ENCODE data around the gene CTSS.
"Not testable (repeated sequence)": the region's sequence is repeated elsewhere in the genome, so short reads cannot be mapped to it uniquely, and the experiment has no call there.

Gene CTSS

DNA sequence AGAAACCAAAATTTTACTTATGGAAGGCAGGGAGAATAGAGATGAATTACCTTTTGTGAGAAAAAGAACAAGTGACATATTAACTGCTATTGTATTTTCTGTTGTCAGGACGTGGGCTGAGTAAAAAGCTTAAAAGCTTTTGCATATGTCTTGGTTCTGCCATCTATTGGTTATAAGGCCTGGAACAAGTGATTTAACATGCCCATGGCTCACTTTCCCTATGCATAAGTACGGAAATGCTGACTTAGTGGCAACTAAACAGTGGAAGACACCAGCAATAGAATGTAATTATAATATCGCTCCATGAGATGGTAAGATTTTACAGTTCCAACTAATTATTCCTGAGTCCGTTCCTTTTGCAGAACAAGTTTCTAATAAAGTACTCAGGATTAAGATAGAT is 6.7 kb upstream of the CTSS start:
- DNase-seq, result no peak

DNA sequence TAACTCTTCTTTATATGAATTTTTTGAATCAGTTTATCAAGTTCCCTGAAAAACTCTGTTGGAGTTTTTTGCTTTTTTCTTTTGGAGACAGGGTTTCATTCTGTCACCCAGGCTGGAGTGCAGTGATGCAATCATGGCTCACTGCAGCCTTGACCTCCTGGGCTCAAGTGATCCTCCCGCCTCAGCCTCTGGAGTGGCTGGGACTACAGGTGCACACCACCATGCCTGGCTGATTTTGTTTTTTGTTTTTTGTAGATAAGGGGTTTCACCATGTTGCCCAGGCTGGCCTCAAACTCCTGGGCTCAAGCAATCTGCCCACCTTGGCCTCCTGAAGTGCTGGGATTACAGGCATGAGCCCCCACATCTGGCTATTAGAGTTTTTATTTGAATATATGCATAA is 2.1 kb upstream of the CTSS start:
- not testable (repeated sequence) for DNase-seq

DNA sequence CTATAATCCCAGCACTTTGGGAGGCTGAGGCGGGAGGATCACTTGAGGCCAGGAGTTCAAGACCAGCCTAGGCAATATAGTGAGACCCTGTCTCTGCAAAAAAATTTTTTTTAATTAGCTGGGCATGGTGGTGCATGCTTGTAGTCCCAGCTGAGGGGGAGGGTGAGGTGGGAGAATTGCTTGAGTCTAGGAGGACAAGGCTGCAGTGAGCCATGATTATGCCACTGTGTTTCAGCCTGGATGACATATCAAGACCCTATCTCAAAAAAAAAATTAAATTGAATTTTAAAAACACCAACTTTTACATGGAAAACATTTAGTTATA is 361 bp upstream of the CTSS start:
- not testable (repeated sequence) for DNase-seq

DNA sequence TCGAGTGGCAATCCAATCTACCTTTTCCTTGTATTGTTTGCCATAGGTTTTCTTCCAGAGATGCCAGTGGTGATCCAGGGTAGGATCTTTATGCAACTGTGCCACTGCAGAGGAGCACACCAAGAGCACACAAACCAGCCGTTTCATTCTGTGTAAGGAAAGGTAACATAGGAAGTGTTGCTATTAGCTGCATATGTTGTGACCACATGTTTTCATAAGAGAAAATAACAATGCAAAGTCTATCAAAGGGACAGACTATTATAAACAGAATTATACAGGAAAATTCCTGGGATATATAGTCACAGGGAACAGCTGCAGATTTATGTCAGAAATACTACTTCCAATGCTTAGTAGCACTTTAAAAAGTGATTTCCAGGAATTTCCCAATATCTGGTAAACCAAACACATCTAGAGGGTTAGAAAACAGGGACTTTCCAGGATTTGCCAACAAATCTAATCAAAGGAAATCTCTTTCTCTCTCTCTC is 919 bp downstream of the CTSS start:
- no peak for DNase-seq

DNA sequence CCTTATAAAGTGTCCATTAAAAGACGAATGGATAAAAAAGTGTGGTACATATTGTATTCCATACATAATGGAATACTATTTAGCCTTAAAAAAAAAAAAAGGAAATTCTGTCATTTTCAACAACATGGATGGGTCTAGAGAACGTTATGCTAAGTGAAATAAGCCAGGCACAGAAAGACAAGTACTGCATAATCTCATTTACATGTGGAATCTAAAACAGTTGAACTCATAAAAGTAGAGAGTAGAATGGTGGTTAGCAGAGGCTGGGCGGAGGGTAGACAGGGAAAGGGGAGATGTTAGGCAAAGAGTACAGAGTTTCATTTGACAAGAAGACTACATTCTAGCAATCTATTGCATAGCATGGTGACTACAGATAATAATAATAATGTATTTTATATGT is 2.6 kb downstream of the CTSS start:
- no peak for DNase-seq

DNA sequence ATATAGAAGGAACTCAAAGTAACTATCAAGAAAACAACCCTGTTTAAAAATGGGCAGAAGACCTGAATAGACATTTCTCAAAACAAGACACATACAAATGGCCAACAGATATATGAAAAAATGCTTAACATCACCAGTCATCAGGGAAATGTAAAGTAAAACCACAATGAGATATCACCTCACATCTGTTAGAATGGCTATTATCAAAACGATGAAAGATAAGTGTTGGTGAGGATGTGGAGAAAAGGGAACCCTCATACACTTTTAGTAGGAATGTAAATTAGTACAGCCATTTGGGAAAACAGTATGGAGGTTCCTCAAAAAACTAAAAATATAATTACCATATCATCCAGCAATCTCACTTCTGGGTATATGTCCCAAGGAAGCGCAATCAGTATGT is 3.0 kb downstream of the CTSS start:
- no peak for DNase-seq

DNA sequence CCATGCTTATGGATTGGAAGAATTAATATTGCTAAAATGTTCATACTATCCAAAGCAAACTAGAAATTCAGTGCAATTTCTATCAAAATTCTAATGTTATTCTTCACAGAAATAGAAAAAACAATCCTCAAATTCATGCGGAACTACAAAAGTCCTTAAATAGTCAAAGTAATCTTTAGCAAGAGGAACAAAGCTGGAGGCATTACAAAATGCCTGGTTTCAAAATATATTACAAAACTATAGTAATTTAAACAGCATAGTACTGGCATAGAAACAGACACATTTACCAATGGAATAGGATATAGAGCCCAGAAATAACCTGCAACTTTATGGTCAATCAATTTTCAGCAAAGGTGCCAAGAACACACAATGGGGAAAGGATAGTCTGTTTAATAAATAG is 3.8 kb downstream of the CTSS start:
- no peak for DNase-seq

DNA sequence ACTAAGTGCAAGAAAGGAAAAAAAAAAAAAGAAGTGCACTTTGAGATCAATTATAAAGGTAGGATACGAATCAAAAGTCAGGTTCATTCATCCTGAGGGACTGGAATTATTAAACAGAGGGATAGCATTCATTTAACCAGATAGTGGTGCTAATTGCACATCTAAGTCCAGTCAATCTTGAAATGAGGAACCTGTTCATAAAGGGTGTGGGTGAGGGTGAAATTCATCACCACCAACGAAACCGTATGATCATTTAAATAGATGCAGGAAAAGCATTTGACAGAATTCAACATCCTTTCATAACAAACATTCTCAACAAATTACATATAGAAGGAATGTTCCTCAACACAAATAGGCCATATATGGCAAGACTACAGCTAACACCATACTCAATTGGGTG is 5.6 kb downstream of the CTSS start:
- no peak for DNase-seq

DNA sequence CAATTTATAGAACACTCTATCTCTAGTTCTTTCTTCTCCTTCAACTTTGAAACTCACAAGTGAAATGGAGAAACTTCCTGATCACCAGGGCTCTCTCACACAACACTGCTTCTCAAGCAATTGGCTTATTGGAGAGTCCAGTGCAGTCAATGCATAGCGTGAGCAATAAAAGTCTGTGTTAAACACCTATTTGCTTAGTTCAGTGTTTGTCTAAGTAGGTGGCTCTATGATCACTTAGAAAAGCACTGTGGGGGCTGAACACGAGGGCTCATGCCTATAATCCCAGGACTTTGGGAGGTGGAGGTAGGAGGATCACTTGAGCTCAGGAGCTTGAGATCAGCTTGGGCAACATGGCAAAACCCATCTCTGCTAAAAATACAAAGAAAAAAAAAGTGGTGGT is 12.2 kb downstream of the CTSS start:
- DNase-seq, result no peak

DNA sequence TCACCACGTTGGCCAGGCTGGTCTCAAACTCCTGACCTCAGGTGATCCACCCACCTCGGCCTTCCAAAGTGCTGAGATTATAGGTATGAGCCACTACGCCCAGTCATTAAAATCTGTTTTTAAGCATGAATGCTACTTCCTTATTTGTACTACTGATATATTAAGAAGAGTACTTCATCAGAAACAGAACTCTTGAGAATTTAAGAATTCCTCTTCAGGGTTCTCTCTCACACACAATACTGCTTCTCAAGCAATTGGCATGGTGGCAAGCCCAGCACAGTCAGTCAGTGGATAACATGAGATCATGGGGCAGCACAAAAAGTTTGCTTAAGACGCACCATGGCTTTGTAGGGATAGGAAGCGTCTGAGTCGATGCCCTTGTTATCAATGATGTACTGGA is 14.1 kb downstream of the CTSS start:
- DNase-seq, result no peak

DNA sequence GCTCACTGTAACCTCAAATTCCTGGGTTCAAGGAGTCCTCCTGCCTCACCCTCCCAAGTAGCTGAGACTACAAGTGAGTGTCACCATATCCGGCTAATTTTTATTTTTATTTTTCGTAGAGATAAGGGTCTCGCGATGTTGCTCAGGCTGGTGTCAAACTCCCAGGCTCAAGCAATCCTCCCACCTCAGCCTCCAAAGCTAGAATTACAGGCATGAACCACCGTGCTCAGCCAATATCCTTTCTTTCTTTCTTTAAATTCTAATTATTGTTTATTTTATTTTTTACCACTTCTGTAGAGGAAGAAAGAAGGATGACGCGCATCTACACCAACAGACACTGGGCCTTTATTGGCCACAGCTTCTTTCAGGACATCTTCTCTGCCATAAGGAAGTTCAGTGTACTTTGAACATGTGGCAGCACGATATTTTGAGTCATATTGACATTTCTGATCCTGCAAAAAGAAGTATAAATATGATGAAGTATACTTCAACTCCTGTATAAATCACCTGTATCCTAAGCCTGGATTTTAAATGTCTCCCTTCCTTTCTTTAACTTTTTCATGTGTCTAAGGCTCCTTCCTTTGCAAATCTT is 15.8 kb downstream of the CTSS start:
- DNase-seq, result no peak

DNA sequence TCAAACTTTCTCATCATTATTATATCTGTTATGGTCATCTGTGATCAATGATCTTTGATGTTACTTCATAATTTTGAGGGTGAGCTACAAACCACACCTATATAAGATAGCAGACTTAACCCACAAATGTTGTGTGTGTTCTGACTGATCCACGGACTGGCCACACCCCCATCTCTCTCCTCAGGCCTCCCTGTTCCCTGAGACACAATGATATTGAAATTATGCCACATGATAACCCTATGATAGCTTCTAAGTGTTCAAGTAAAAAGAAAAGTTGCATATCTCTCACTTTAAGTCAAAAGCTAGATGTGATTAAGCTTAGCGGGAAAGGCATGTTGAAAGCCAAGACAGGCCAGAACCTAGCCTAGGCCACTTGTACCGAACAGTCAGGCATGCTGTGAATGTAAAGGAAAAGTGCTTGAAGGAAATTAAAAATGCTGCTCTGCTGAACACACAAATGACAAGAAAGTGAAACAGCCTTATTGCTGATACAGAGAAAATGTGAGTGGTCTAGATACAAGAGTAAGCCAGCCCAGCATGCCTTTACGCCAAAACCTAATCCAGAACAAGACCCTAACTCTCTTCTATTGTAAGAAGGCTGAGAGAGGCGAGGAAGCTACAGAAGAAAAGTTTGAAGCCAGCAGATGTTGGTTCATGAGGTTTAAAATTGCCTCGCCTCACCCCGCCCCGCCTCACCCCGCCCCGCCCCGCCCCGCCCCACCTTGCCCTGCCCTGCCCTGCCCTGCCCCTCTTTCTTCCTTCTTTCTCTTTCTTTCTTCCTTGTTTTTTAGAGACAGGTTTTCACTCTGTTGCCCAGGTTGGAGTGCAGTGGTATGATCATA is 16.5 kb downstream of the CTSS start:
- DNase-seq, result no peak

DNA sequence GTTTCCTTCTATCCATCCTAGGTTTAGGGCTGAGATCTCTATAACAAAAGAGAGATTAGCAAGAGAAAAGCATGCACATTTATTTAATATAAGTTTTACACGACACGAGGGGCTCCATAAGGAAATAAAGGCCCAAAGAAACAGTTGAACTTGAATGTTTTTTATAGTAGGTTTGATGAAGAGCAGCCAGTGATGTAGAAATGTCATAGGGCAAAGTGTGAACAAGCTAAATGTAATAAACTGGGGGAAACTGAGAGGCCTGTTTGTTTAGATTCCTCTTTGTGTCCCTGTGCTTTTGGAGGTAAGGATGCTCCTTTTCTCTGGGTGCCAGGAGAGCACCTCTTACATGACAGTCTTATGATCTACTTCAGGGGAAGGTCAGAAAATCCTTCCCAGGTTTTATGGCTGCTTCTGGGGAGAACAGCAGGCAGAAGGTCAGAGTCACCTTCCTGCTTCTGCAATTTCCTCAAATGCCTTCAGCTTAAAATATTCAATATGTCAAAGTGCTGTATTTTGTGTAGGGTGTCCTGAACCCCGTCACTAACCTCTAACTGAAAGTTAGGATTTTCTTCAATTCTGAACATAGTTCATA is 35.4 kb downstream of the CTSS start:
- DNase-seq, result no peak

DNA sequence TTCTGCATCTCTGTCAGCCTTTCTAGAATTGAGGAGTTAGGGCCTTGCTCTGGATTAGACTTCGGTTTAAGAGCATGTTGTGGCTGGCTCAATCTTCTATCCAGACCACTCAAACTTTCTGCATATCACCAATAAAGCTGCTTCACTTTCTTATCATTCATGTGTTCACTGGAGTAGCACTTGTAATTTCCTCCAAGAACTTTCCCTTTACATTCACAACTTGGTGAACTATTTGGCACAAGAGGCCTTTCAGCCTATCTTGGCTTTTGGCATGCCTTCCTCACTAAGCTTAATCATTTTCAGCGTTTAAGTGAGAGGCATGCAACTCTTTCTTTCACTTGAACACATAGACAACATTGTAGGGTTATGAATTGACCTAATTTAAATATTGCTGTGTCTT is 41.2 kb downstream of the CTSS start:
- DNase-seq, result no peak

DNA sequence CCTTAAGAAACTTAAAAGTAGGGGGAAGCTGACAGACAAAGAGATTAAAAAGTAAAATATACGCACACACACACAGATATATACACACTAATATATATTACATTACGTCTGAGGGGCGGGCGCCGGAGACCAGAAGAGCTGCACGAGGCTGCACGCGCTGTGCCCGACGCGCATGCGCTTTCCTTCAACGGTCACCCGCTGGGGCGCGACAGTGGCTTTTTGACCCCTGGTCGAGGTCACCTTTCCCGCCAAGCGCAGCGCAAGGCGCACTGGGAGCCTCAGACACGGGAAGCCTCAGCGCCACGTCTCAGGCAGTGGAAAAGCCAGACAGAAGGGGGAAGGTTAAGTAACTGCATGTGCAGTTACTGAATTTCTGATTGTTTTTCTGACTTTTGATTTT is 44.9 kb downstream of the CTSS start, which contains the start of gene HORMAD1:
Gene HORMAD1, minus strand, starts transcription at position 193 of the 400 bp plus-strand sequence. CDS start 1,390 bp downstream, outside the sequence.
- DNase-seq, result no peak

DNA sequence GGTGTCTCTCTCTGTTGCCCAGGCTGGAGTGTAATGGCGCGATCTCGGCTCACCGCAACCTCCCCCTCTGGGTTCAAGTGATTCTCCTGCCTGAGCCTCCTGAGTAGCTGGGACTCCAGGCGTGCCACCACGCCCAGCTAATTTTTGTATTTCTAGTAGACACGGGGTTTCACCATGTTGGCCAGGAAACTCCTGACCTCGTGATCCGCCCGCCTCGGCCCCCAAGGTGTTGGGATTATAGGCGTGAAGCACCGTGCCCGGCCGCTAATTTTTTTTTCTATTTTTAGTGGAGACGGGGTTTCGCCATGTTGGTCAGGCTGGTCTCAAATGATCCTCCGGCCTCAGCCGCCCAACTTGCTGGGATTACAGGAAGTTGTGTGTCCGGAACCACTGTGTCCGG is 45.5 kb downstream of the CTSS start:
- DNase-seq, result no peak

DNA sequence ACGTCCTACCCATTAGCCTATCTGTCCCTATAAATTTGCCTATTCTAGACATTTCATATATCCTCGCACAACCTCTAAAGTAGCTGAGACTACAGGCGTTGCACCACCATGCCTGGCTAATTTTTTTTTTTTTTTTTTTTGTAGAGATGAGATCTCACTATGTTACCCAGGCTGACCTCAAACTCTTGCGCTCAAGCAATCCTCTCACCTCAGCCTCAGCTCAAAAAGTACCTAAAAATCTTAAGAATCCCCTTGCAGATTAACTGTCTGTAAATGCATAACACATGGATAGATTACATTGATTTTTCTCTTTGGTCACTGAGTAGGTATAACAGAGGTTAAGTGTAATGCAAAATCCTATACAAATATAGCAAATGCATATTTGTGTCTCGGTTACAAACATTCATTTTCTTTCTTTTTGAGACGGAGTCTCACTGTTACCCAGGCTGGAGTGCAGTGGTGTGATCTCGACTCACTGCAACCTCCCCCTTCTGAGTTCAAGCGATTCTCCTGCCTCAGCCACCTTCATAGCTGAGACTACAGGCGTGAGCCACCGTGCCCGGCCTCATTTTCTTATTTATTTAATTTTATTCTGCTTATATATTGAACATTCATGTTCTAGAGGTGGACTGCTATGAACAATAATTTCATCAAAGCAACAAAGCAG is 47.2 kb downstream of the CTSS start:
- DNase-seq, result no peak

DNA sequence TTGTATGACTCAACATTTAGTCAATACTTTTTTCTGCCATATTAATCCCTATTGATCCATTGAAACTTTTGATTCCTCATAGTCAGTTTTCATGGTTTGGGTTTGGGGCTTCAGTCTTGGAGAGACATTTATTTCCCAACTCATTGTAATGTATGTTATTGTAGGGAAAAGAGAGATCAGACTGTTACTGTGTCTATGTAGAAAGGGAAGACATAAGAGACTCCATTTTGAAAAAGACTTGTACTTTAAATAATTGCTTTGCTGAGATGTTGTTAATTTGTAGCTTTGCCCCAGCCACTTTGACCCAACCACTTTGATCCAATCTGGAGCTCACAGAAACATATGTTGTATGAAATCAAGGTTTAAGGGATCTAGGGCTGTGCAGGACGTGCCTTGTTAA is 56.5 kb downstream of the CTSS start:
- not testable (repeated sequence) for DNase-seq

DNA sequence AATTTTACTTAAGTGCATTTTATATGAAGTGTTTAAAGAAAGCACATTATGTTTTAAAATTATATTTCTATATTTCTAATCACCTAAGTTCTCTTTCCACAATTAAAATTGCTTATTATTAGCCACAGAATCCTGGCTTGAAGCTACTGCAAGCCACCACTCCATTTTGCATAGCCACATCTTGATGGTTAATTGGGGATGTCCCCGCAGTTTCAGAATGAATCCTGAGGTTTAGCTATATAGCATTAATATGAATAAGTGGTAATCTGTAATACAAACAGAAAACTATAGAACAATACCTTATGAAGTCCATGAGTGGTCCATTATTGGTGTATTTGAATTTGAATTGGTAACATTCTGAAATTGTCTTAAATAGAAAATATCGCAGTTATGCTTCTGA is 57.0 kb downstream of the CTSS start:
- no peak for DNase-seq

DNA sequence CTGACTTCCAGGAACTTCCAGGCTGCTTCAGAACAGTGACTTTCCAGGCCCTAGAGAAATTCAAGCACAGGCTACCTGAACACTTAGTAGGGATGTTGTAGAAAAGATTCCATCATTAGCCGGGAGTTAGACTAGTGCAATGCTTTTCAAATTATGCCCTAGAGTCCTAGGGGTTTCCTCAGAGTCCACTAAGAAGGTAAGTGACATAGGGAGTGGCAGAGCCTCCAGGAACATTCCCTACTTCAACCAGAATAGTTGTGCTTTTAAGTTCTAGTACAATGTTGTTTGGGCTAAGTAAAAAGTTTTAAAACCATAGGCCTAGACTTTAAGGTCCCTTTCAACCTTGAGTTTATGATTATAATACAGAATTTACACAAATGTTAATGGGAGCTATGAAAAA is 59.5 kb downstream of the CTSS start:
- no peak for DNase-seq

DNA sequence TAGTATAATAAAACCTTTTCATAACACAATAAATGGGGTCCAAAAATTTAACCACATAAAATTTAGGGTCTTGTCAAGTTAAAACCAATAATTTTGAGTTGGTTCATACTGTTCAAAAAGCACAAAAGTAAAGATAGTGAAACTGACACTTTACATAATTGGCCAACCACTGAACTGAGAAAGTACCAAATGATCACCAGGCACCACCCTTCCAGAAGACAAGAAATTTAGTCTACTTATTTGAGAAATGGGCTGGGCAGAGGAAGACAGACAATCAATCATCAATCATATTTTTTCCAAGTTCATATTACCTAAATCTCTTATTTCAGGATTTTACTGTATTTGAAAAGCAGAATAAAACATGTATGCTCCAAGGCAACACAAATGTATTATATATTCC is 62.2 kb downstream of the CTSS start:
- DNase-seq, result no peak

DNA sequence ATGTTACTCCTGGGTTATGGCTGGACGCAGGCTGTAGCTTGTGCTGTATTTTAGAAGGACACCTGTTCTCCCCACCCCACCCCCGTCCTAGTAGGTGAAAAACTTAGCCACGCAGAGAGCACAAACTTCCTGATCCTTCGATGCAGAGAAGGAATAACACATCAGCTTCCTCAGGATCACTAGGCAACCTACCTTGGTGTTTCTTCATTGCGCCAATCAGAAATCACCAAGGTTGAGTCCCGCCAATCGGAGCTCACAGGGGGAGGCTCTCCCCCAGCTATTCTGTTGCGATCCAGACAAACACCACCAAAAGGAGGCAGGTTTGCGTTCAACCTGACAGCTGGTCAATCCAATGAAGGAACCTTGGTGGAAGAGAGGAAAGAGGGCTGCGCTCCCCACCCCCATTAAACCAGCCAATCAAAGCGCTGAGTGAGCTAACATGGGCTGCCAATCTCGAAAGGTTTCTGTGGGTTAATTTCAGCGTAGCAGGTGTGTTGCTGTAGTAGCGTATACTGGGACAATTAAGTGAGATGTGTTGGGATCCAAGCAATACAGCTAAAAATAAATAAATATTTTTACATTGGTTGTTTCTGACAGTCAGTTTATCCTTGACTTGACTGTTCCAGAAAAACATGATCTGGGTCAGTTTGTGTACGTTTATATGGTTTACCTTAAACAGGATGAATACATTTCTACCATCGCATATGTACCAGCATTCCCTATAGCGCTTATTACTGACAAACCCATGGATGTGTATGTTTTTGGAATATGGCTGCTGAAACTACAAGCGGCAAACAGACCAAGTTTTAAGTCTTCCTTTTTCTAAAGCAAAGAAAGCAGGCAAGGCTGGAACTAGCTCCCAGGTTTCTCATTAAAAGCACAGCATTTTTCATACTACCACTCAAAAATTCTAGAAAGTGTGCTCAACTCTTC is 68.3 kb downstream of the CTSS start, which contains the start of gene GOLPH3L:
Gene GOLPH3L, minus strand, starts transcription at position 160 of the 933 bp plus-strand sequence. CDS start 2,316 bp downstream, outside the sequence.
- peak; percentile 35 to 100 (median 89) for DNase-seq
